Central memory CD4-positive, alpha-beta T cell (primary cell): Measurements from ENCODE around the gene TPO.
A peak's percentile ranks its signal among the peaks of the same experiment; 100 is the strongest.
"Not testable (repeated sequence)": the region's sequence is repeated elsewhere in the genome, so short reads cannot be mapped to it uniquely, and the experiment has no call there.

Source experiments
- DNase-seq: peaks from one replicate; pipeline ENCODE4 v3.0.0; 2022

TPO gene

GRCh38 chr2:1561259-1561658 is 148.0 kb downstream of the TPO start:
- DNase-seq = no peak

- DNase-seq = no peak
These were observed 148.7 kb downstream of the TPO start for GRCh38 chr2:1561811-1562421.

DNA sequence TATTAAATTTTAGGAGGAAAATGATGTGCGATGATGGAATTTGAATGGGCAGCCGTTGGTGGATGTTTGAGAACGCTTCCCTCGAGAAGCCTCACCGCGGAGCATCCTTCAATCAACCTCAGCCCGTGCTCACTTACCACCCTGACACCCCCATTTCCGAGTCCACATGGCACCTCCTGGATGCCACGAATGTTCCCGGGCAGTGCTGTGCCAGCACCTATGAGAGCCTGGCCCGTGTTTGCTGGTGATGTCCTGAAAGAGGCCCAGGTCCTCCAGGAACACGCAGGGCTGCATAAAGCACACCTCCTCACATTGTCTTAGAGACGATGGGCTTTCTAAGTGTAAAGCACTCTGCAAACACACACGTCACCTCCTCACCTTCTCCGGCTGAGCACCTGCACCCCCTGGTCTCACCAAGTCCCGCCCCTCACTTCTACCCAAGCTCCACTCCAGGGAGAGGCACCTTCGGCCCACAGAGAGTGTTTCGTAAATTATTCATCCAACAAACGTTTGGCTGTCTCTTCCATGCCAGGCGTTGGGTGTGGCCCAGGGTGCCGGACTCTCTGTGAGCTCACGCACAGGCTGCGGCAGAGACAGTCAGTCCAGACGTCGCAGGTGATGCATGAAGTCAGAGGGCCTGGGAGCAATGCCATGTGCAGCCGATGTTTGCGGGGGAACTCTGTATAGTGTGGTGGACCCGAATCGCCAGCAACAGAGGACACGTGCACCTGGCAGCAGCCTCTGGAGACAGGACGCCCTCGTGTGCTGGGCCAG is 150.0 kb downstream of the TPO start:
- DNase-seq = no peak

DNA sequence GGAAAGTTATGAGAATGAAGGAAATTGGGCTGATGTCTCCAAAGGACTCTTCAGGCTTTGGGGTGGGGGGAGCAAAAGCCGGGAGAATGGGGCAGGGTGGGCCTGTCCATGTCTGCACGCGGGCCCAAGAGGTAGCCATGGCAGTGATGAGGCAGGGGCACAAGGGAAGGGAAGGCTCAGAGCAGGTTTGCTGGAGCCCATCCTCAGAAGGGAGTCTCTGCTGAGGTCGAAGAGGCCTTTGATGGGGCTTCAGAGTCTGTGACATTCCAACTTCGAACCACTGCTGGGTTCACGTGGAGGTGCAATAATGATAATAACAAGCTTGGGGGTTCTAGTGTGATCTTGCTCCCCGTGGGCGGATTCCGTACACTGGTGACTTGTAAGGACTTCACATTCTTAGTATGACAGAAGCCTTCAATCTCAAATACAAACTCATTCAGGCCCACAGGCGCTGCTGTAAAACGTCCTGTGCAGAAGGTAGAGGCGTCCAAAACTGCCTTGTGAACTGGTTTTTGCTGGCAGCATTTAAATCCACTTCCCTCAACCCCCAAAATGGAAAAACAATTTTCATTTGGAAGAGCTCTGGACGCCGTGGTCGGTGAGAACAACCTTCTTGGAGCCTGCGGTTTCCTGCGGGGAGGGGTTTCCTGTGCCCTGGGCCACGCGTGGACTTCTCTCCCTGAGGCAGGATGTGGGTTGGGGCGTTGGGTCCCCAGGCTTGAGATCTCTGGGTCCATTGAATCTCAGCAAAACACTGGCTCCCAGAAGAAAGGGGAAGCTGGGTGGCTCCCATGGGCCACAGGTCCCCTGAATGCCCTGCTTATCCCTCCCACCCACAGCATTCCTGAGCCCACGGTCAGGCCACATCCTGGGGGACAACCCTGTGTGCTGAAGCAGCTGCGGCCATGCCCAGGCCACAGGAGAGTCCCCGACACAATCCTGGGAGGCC is 151.0 kb downstream of the TPO start:
- peak; percentile 7 for DNase-seq

- no peak for DNase-seq
These were observed 154.5 kb downstream of the TPO start for GRCh38 chr2:1567556-1568344.

- DNase-seq = not testable (repeated sequence)
These were observed 155.0 kb downstream of the TPO start for GRCh38 chr2:1568345-1568668.

DNA sequence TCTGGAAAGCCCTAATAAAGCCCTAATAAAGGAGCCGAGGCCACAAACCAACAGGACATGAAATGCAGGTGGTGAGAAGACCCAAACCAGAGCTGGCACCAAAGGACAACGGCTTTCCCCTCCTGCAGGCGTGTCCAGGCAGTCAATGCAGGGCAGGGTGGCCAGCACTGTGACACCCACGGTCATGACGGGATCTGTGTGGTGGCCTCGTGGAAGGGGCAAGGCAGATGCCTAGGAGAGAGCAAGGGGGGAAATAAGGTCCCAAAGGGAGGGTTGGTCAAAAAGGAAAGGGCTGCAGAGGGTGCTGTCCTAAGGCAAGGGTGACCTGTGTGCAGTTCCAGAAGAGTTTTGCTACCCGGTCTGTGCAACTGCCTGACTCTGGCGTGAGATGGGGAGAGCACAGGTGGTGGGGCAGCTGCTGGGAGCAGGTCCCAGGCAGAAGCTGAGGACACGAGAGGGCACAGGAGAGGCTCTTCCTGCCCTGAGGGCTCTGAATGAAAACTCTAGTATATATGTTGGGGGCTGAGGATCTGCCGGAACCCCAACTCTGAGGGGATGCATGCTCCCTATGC is 156.7 kb downstream of the TPO start:
- DNase-seq = no peak

GRCh38 chr2:1571477-1572417 is 158.5 kb downstream of the TPO start:
- DNase-seq = no peak

DNA sequence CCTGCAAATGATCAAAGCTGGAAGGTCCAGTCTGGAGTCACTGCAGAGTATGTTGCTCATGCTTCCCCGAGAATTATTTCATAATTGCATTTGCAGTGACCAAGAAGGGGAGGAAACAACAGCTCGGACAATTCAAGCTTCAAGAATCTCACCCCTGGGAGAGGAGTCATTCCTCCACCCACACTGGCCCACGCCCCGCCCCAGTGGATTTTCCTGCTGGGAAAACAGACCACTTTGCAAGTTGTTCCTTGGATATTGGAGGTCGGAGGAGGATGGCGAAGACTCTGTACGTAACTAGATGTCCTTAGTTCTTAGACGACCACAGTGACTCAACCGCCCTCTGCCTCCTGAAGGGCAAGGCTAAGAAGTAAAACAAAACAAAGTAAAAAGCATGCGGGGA is 159.4 kb downstream of the TPO start:
- no peak for DNase-seq

GRCh38 chr2:1577846-1578245 is 164.6 kb downstream of the TPO start:
- no peak for DNase-seq

DNA sequence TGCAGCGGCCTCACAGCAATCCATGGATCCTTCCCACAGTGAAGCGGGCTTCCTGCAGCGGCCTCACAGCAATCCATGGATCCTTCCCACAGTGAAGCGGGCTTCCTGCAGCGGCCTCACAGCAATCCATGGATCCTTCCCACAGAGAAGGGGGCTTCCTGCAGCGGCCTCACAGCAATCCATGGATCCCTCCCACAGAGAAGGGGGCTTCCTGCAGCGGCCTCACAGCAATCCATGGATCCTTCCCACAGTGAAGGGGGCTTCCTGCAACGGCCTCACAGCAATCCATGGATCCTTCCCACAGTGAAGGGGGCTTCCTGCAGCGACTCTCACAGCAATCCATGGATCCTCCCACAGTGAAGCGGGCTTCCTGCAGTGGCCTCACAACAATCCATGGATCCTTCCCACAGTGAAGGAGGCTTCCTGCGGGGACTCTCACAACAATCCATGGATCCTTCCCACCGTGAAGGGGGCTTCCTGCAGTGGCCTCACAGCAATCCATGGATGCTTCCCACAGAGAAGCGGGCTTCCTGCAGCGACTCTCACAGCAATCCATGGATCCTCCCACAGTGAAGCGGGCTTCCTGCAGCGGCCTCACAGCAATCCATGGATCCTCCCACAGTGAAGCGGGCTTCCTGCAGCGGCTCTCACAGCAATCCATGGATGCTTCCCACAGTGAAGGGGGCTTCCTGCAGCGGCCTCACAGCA is 168.1 kb downstream of the TPO start:
- not testable (repeated sequence) for DNase-seq

DNA sequence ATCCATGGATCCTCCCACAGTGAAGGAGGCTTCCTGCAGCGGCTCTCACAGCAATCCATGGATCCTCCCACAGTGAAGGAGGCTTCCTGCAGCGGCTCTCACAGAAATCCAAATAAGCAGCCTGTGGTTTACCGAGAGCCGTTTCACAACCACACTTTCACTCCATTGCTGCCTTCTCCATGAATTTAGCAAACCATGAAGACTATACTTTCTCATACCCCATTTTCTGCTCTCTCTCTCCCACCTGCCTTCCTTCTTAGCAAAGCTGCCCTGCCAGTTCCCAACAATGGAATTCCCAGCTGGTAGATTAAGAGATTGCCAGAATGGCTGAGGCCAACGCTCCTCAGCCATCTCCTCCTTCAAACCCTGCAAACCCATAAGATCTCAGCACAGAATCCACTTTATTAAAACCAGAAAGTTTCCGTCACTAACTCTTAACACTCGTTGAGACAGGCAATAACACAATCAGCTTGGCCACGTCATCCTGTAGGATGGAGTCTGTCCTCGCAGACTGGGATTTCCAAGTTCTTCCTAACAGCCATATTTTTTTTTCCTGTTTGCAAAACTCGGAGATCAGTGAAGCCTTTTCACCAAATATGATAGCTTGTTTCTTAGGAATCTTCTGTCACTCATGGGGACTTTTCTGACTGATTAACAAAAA is 168.8 kb downstream of the TPO start:
- no peak for DNase-seq

GRCh38 chr2:1582891-1583341 is 169.7 kb downstream of the TPO start:
- no peak for DNase-seq

DNA sequence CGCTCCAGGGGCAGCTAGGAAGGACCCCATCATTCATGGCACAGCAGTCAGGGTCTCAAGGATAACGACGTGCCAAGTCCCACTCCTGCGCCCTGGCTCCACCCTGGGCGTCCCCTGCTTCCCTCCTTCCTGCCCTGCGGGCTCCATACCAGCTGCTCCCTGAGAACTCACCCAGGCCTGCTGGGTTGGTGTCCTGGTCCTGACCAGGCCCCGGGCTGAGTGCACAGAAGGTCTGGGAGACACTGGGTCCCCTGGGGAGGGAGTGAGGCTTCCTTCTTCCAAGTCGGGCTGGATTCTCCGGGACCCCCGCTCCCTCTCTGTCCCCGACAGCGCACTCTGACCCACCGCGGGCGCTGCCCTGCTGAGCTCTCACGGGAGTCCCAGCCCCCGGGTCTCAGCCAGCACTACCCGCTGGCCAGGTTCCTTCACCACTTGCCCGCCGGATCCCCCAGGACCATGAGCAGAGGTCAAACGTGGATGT is 170.8 kb downstream of the TPO start:
- DNase-seq = no peak

DNA sequence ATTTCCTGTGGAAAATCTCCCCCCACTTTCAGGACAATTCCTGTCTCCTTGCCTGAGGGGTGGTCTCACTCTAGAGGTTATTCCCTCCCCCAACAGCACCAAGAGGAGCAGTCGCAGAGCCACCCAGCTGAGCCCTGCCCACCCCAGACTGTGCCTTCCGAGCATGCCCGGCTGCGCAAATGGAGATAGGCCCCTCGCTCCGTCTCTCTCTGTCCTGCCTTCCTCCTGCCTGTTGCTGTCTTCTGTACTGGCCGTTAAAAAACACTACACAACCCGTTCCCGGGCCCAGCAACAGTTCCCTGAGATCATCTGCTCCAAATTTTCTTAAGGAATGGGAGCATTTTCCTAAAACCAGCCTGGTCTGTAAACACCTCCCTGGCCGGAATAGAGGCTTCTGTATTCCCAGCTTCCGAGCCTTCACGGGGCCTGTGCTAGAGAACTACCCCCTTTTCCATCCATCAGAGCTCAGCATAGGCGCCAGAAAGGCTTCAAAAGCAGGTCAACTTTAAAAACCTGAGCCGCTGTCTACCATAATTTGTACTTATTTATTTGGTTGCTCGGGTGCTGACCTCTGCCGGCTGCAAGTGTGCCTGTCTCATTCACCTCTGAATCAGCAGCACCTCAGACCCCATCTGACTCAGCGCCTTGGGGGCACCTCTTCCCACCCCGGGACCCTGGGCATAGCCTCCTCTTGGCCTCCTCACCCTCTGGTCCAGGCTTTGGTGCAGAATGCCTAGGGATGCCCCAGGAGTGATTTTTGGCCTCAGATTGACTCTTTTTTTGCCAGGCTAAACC is 171.6 kb downstream of the TPO start:
- no peak for DNase-seq

DNA sequence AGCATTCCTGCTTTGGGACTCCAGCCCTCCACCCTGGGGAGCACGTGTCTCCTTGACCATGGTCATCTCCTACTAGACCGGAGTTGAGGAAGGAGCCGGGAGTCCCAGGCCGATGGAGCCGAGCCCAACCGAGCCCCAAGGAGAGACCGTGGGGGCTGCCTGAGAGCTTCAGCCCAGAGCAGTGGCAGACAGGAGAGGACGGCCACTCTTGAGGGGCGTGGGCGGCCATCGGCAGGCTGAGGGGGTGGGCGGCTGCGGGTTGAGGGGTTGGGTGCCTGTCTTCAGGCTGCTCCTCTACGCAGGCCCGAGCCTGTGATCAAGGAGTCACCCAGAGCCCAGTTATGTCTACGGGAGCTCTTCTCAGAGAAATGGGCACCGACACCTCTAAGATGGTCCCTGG is 172.4 kb downstream of the TPO start:
- no peak for DNase-seq

GRCh38 chr2:1586251-1586922 is 173.1 kb downstream of the TPO start:
- DNase-seq = no peak
